Parietal lobe (tissue), 1 donor: ENCODE results near the gene GIMAP5. TPM values are rescaled to one million over a fixed set of nuclear protein-coding genes. Genes with fewer than 3 reads are reported as not detected.

ENCODE experiments used
- total RNA-seq: library from RNA; depleted of rRNA; stranded (reverse); fragments of >200 nt; gene quantifications from one replicate; pipeline ENCODE4 v1.2.3, GENCODE V29; 2014

GIMAP5 gene
- total RNA-seq: 2.2 TPM

GRCh38 chr7:150737265-150738055 lies at the start of gene GIMAP5:
Gene GIMAP5, plus strand, starts transcription at chr7:150737418. Its CDS starts 3,467 bp downstream, at chr7:150740885.

GRCh38 chr7:150716368-150716767 lies 20.9 kb upstream of the GIMAP5 start, which contains the start of gene GIMAP1:
Gene GIMAP1, plus strand, starts transcription at chr7:150716613. Its CDS starts 2,435 bp downstream, at chr7:150719048.

Other genes with a start within 250 kb of the GIMAP5 start
- 1.6 TPM for gene GIMAP7, start 222.5 kb upstream of the GIMAP5 start, total RNA-seq
- 3.4 TPM for gene GIMAP4, start 170.0 kb upstream of the GIMAP5 start, total RNA-seq
- 2.8 TPM for gene GIMAP6, start 105.0 kb upstream of the GIMAP5 start, total RNA-seq
- gene GIMAP2, start 51.7 kb upstream of the GIMAP5 start, total RNA-seq: 1.9 TPM
- gene GIMAP1, start 20.8 kb upstream of the GIMAP5 start, total RNA-seq: 0.63 TPM
- gene TMEM176B, start 62.9 kb downstream of the GIMAP5 start, total RNA-seq: not detected
- gene TMEM176A, start 63.4 kb downstream of the GIMAP5 start, total RNA-seq: not detected
- gene AOC1, start 115.1 kb downstream of the GIMAP5 start, total RNA-seq: not detected
- gene KCNH2, start 240.9 kb downstream of the GIMAP5 start, total RNA-seq: 17.2 TPM